Measurements from ENCODE around the gene RAB5IF. TPM values are rescaled to one million over a fixed set of nuclear protein-coding genes. Genes with fewer than 3 reads are reported as not detected.
"Not testable (repeated sequence)": the region's sequence is repeated elsewhere in the genome, so short reads cannot be mapped to it uniquely, and the experiment has no call there.

Gene RAB5IF
- 10 to 100 TPM; 74.5 to 77.1 TPM for total RNA-seq

GRCh38 chr20:36605399-36606157 lies at the start of gene RAB5IF:
RAB5IF (plus strand) TSS chr20:36605779; CDS start chr20:36605952, 173 bp downstream.
- TF ChIP-seq CTCF (IDR thresholded peaks at IDR 0.05) = peak; percentile 94
- DNase-seq = peak; percentile 99

DNA sequence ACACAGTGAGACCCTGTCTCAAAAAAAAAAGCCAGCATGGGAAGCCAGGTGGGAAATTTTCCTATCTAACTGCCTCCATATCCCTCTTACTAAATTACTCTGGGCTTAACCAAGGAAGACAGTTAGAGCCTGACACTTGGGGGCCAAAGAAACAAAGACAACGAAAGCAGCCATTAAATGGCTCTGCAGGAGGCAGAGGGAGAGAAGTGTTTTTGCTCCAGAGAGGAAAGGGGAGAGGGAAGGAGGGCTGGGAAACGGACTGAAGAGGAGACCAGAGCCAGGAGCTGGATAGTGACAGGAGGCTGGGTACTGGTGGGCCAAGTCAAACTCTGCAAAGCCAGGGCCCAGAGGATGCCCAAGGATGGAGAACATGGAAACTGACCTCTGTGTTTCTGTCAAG lies 42.9 kb upstream of the RAB5IF start:
- ChIA-PET CTCF (no interaction called here), POLR2A (no interaction called here)
- peaks cover 9% of the 10 kb centered on the region for H3K36me3 Mint-ChIP-seq (ENCODE audit: low read depth)
- peaks cover 7% of the 10 kb centered on the region for H3K9me3 Mint-ChIP-seq
- TF ChIP-seq CTCF (IDR thresholded peaks at IDR 0.05) = no peak
- H3K4me3 Mint-ChIP-seq = no peak overlapping the region
- no peak overlapping the region for H3K27ac Mint-ChIP-seq
- DNase-seq (no peak), ATAC-seq (no peak)
- H3K4me1 Mint-ChIP-seq (ENCODE audit: low read depth) = peaks cover 3% of the 10 kb centered on the region
- no peaks in the 10 kb centered on the region for H3K27me3 Mint-ChIP-seq
- intact Hi-C loops (cut with micrococcal nuclease) = no loop called here

More at GRCh38 chr20:36605399-36606157, at the start of gene RAB5IF:
- H3K9me3 Mint-ChIP-seq = no peaks in the 10 kb centered on the region
- H3K27me3 Mint-ChIP-seq = no peaks in the 10 kb centered on the region
- H3K4me1 Mint-ChIP-seq (ENCODE audit: low read depth) = peaks cover 22% of the 10 kb centered on the region
- intact Hi-C loops (cut with micrococcal nuclease) = loop anchor here (5.0 to 10.0 kb wide), 2 partner anchors 33 to 51 kb away; partner anchors contain the start of gene TGIF2
- POLR2A ChIA-PET = interaction anchor here (0.6 to 4.7 kb wide), 18 partner anchors 9 to 942 kb away, joined by 3 to 98 read pairs (median 5); partner anchors contain the start of genes CPNE1, DSN1, NDRG3 and RBM12
- ATAC-seq = peak; percentile 88
- peak within 1 kb of the TSS; percentile 100 for H3K4me3 Mint-ChIP-seq
- CTCF ChIA-PET = interaction anchor here (0.7 to 3.7 kb wide), 34 partner anchors 8 to 281 kb away, joined by 3 to 58 read pairs (median 4); partner anchors contain the start of genes DSN1, NDRG3, SLA2 and TGIF2
- H3K36me3 Mint-ChIP-seq (ENCODE audit: low read depth) = peaks cover 30% of the 10 kb centered on the region
- peak within 1 kb of the TSS; percentile 90 for H3K27ac Mint-ChIP-seq

- ChIA-PET CTCF (no interaction called here), POLR2A (no interaction called here)
- H3K27me3 Mint-ChIP-seq = no peaks in the 10 kb centered on the region
- no peak overlapping the region for H3K27ac Mint-ChIP-seq
- no peak for ATAC-seq
- H3K4me1 Mint-ChIP-seq (ENCODE audit: low read depth) = peaks cover 3% of the 10 kb centered on the region
- H3K4me3 Mint-ChIP-seq = no peak overlapping the region
- no peak for DNase-seq
- H3K36me3 Mint-ChIP-seq (ENCODE audit: low read depth) = peaks cover 9% of the 10 kb centered on the region
- intact Hi-C loops (cut with micrococcal nuclease) = no loop called here
- H3K9me3 Mint-ChIP-seq = peaks cover 7% of the 10 kb centered on the region
- no peak for TF ChIP-seq CTCF (IDR thresholded peaks at IDR 0.05)
These were observed 42.2 kb upstream of the RAB5IF start for GRCh38 chr20:36563374-36563773.

DNA sequence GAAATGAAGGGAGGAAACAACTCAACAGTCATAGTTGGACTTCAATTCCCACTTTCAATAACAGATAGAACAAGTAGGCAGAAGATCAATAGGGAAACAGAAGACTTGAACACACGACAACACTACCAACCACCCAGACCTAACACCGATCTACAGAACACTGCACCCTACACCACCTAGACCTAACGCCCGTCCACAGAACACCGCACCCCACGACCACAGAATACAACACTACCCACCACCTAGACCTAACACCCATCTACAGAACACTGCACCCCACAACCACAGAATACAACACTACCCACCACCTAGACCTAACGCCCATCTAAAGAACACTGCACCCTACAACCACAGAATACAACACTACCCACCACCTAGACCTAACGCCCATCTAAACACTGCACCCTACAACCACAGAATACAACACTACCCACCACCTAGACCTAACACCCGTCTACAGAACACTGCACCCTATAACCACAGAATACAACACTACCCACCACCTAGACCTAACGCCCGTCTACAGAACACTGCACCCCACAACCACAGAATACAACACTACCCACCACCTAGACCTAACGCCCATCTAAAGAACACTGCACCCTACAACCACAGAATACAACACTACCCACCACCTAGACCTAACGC lies 41.4 kb upstream of the RAB5IF start:
- H3K4me3 Mint-ChIP-seq; CTCF ChIA-PET; H3K27me3 Mint-ChIP-seq; POLR2A ChIA-PET; H3K4me1 Mint-ChIP-seq (ENCODE audit: low read depth); H3K27ac Mint-ChIP-seq; DNase-seq; H3K9me3 Mint-ChIP-seq; intact Hi-C loops (cut with micrococcal nuclease); H3K36me3 Mint-ChIP-seq (ENCODE audit: low read depth); ATAC-seq: not testable (repeated sequence)

- H3K36me3 Mint-ChIP-seq (ENCODE audit: low read depth); H3K9me3 Mint-ChIP-seq; ATAC-seq; H3K4me1 Mint-ChIP-seq (ENCODE audit: low read depth); CTCF ChIA-PET; POLR2A ChIA-PET; H3K27me3 Mint-ChIP-seq; intact Hi-C loops (cut with micrococcal nuclease); H3K4me3 Mint-ChIP-seq: not testable (repeated sequence)
- DNase-seq = peak; percentile 13
- peak overlapping the region; percentile 66 for H3K27ac Mint-ChIP-seq
These were observed 40.9 kb upstream of the RAB5IF start for GRCh38 chr20:36564726-36565121.

GRCh38 chr20:36565520-36565919 lies 40.1 kb upstream of the RAB5IF start:
- no peak for TF ChIP-seq CTCF (IDR thresholded peaks at IDR 0.05)
- Mint-ChIP-seq H3K4me3 (no peak overlapping the region), H3K4me1 (ENCODE audit: low read depth) (peaks cover 3% of the 10 kb centered on the region), H3K9me3 (peaks cover 7% of the 10 kb centered on the region), H3K27me3 (no peaks in the 10 kb centered on the region), H3K27ac (no peak overlapping the region), H3K36me3 (ENCODE audit: low read depth) (peaks cover 9% of the 10 kb centered on the region)
- ATAC-seq (no peak), DNase-seq (no peak)
- POLR2A ChIA-PET = no interaction called here
- CTCF ChIA-PET = interaction anchor here (1.2 kb wide), 1 partner anchor 12 kb away, joined by 3 read pairs; no protein-coding TSS in a partner anchor
- intact Hi-C loops (cut with micrococcal nuclease) = no loop called here

All from activated CD8-positive, alpha-beta T cell treated with anti-CD3 and anti-CD28 coated beads for 36 hours (primary cell).